HG03025 (cell line): ENCODE measurements around the gene ZNRF2.
"Not testable (repeated sequence)": the region's sequence is repeated elsewhere in the genome, so short reads cannot be mapped to it uniquely, and the experiment has no call there.

Experiments
- ATAC-seq: cut with Tn5 transposase; IDR thresholded peaks from one replicate; pipeline ENCODE4 v1.9.1; 2021; ENCODE audit warnings: mild to moderate bottlenecking, moderate library complexity; ENCODE audit not compliant: unreplicated experiment, low FRiP score

Gene ZNRF2

GRCh38 chr7:30285536-30286284 is 1.3 kb downstream of the ZNRF2 start:
- peak; percentile 2 for ATAC-seq

GRCh38 chr7:30286749-30287148 is 2.4 kb downstream of the ZNRF2 start:
- ATAC-seq, result no peak

- not testable (repeated sequence) for ATAC-seq
Measured at GRCh38 chr7:30287625-30288024, 3.2 kb downstream of the ZNRF2 start.

GRCh38 chr7:30289634-30290033 is 5.2 kb downstream of the ZNRF2 start:
- ATAC-seq, result not testable (repeated sequence)

- not testable (repeated sequence) for ATAC-seq
Measured at GRCh38 chr7:30290317-30290716, 5.9 kb downstream of the ZNRF2 start.

- ATAC-seq, result not testable (repeated sequence)
Measured at GRCh38 chr7:30292416-30293038, 8.1 kb downstream of the ZNRF2 start.

- not testable (repeated sequence) for ATAC-seq
Measured at GRCh38 chr7:30296304-30296703, 11.9 kb downstream of the ZNRF2 start.

GRCh38 chr7:30297499-30297898 is 13.1 kb downstream of the ZNRF2 start:
- ATAC-seq, result not testable (repeated sequence)

GRCh38 chr7:30298409-30298808 is 14.0 kb downstream of the ZNRF2 start:
- not testable (repeated sequence) for ATAC-seq

- no peak for ATAC-seq
Measured at GRCh38 chr7:30301751-30302150, 17.4 kb downstream of the ZNRF2 start.

- no peak for ATAC-seq
Measured at GRCh38 chr7:30302656-30303311, 18.4 kb downstream of the ZNRF2 start.

- ATAC-seq, result no peak
Measured at GRCh38 chr7:30303312-30304039, 19.1 kb downstream of the ZNRF2 start.

GRCh38 chr7:30304177-30304884 is 19.9 kb downstream of the ZNRF2 start:
- ATAC-seq, result no peak

GRCh38 chr7:30306976-30307375 is 22.6 kb downstream of the ZNRF2 start:
- no peak for ATAC-seq

GRCh38 chr7:30308389-30308788 is 24.0 kb downstream of the ZNRF2 start:
- ATAC-seq, result no peak

- ATAC-seq, result no peak
Measured at GRCh38 chr7:30309302-30309701, 24.9 kb downstream of the ZNRF2 start.

- ATAC-seq, result no peak
Measured at GRCh38 chr7:30309842-30310435, 25.5 kb downstream of the ZNRF2 start.

- no peak for ATAC-seq
Measured at GRCh38 chr7:30310674-30311362, 26.4 kb downstream of the ZNRF2 start.

GRCh38 chr7:30312178-30312577 is 27.8 kb downstream of the ZNRF2 start:
- no peak for ATAC-seq
